ENCODE results near the gene MYCBP2.

The MYCBP2 gene

GRCh38 chr13:77329133-77329910 lies 2.4 kb upstream of the MYCBP2 start (continued):
- TF ChIP-seq ZNF280D (tag by site-specific recombination; IDR thresholded peaks at IDR 0.05), result no peak
- TF ChIP-seq ZNF350 (tag by site-specific recombination; IDR thresholded peaks at IDR 0.05), result no peak
- no peak for TF ChIP-seq ZNF777 (tag by site-specific recombination; IDR thresholded peaks at IDR 0.05; ENCODE audit: borderline replicate concordance)
- TF ChIP-seq ZNF404 (tag by site-specific recombination; IDR thresholded peaks at IDR 0.05), result no peak
- TF ChIP-seq KLF9 (tag by site-specific recombination; IDR thresholded peaks at IDR 0.05; ENCODE audit: low read depth), result peak; percentile 76
- peak; percentile 34; the same call in 1 of the 2 replicates for TF ChIP-seq ZNF610 (tag by site-specific recombination; IDR thresholded peaks at IDR 0.05; ENCODE audit: borderline replicate concordance)
- TF ChIP-seq TCF7L2 (IDR thresholded peaks at IDR 0.05; ENCODE audit: borderline replicate concordance, low read depth, low read length), result no peak
- no peak for TF ChIP-seq HOXD13 (CRISPR knock-in tag; IDR thresholded peaks at IDR 0.05; ENCODE audit: borderline replicate concordance)
- TF ChIP-seq ZNF549 (tag by site-specific recombination; IDR thresholded peaks at IDR 0.05), result no peak
- TF ChIP-seq ZNF155 (tag by site-specific recombination; IDR thresholded peaks at IDR 0.05), result no peak
- no peak for TF ChIP-seq ZSCAN16 (tag by site-specific recombination; IDR thresholded peaks at IDR 0.05)
- TF ChIP-seq ZNF23 (tag by site-specific recombination; IDR thresholded peaks at IDR 0.05; ENCODE audit: borderline replicate concordance), result no peak
- no peak for TF ChIP-seq ZNF114 (tag by site-specific recombination; IDR thresholded peaks at IDR 0.05)
- TF ChIP-seq ZNF560 (tag by site-specific recombination; IDR thresholded peaks at IDR 0.05; ENCODE audit: borderline replicate concordance), result no peak
- TF ChIP-seq ZNF830 (tag by site-specific recombination; IDR thresholded peaks at IDR 0.05; ENCODE audit: low read depth), result no peak
- no peak for TF ChIP-seq GLI2 (tag by site-specific recombination; IDR thresholded peaks at IDR 0.05; ENCODE audit: borderline replicate concordance, low read depth)
- peak; percentile 96 for TF ChIP-seq HIC1 (tag by site-specific recombination; IDR thresholded peaks at IDR 0.05)
- no peak for TF ChIP-seq BCL6B (tag by site-specific recombination; IDR thresholded peaks at IDR 0.05)
- TF ChIP-seq TSHZ1 (tag by site-specific recombination; IDR thresholded peaks at IDR 0.05; ENCODE audit: borderline replicate concordance), result no peak; the same call in 1 of the 2 replicates
- TF ChIP-seq ZBTB6 (tag by site-specific recombination; IDR thresholded peaks at IDR 0.05), result peak; percentile 45; the same call in 1 of the 2 replicates
- no peak for TF ChIP-seq ZNF624 (tag by site-specific recombination; IDR thresholded peaks at IDR 0.05)
- TF ChIP-seq ZNF146 (tag by site-specific recombination; IDR thresholded peaks at IDR 0.05), result no peak
- TF ChIP-seq ZNF48 (tag by site-specific recombination; IDR thresholded peaks at IDR 0.05), result no peak
- no peak for TF ChIP-seq ZNF140 (tag by site-specific recombination; IDR thresholded peaks at IDR 0.05)
- TF ChIP-seq KLF7 (tag by site-specific recombination; IDR thresholded peaks at IDR 0.05; ENCODE audit: borderline replicate concordance), result no peak
- TF ChIP-seq ZNF768 (tag by site-specific recombination; IDR thresholded peaks at IDR 0.05), result no peak
- TF ChIP-seq ZNF596 (tag by site-specific recombination; IDR thresholded peaks at IDR 0.05), result no peak
- no peak for TF ChIP-seq ZNF10 (tag by site-specific recombination; IDR thresholded peaks at IDR 0.05)
- TF ChIP-seq ZBTB17 (tag by site-specific recombination; IDR thresholded peaks at IDR 0.05), result peak; percentile 90

Data from HEK293 (cell line).